ENCODE measurements around the gene GALM.
"Not testable (repeated sequence)": the region's sequence is repeated elsewhere in the genome, so short reads cannot be mapped to it uniquely, and the experiment has no call there.

Gene GALM

GRCh38 chr2:38682620-38683019, 16.7 kb downstream of the GALM start:
- not testable (repeated sequence) for DNase-seq

- no peak for DNase-seq
These were observed 17.9 kb downstream of the GALM start for GRCh38 chr2:38683766-38684165.

DNA sequence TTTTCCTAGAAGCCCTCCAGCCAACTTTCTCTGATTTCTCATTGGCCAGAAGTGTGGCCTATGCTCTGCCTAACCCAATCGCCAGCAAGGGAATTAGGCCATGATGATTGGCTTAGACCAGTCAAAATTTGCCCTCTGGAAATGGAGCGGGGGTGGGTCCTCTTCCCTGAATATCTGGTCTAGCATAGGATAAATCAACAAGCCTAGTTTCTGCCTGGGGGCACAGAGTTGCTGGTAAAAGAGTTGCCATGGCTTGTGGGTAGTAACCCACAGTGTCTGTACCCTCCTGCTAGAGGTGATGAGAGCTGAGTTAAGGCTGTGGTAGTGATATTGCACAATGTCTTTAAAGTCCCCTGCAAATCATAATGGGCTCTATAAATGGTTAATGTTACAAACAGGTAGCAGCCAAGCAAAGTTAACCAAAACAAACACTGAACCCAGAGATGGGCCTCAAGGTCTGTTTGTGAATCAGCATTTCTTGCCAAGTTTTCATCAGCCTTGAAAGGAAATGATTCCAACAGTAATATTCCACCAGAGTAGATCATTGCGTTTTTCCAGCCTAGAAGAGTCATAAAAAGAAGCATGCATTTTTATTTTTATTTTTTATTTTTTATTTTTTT, 19.3 kb downstream of the GALM start:
- DNase-seq: no peak

GRCh38 chr2:38690499-38691420, 24.8 kb downstream of the GALM start:
- peak in 1 of 2 donors; percentile 22 for DNase-seq

DNA sequence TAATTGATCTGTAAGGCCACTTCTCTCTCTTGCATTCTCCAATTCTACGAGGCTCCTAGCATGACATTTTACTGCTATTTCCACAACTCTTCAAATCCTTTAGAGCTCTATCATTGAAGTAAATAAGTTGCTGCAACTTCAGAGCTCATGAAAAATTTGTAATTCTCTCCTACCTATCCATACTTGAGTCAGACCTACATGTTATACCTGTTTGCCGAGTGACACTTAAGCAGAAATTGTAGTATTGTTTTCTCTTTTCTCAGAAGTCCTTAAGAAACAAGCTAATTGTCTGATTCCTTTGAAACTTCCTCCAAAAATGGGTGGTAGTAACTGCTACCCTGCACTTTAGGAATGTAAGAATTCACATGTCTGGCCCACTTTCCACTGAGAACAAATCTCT, 26.1 kb downstream of the GALM start:
- DNase-seq: no peak

DNA sequence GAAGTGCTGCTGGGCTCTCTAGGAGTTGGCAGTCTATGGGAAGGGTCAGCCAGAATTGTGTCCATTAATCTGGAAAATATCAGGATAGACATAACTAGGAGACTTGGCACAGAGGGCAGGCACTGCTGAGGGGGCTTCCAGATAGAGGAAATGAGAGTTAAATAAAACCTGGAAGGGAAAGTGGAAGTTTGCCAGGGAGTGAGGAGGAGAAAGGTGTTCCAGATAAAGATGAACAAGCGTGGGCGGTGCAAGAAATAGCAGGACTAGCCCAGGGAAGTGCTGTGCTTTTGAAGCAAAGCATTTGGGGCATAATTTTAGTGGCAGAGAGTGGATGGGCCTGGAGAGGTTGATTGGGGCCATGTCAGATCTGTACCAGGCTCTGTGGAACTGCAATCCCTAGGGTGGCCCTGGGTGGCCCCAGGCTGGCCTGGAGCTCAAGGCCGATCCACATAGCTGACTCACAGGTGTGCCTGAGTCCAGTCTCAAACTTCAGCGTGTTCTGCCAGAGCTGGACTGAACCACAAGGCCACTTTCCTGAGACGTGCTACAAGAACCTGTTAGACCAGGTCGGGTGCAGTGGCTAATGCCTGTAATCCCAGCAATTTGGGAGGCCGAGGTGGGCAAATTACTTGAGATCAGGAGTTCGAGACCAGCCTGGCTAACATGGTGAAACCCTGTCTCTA, 26.9 kb downstream of the GALM start:
- no peak for DNase-seq

DNA sequence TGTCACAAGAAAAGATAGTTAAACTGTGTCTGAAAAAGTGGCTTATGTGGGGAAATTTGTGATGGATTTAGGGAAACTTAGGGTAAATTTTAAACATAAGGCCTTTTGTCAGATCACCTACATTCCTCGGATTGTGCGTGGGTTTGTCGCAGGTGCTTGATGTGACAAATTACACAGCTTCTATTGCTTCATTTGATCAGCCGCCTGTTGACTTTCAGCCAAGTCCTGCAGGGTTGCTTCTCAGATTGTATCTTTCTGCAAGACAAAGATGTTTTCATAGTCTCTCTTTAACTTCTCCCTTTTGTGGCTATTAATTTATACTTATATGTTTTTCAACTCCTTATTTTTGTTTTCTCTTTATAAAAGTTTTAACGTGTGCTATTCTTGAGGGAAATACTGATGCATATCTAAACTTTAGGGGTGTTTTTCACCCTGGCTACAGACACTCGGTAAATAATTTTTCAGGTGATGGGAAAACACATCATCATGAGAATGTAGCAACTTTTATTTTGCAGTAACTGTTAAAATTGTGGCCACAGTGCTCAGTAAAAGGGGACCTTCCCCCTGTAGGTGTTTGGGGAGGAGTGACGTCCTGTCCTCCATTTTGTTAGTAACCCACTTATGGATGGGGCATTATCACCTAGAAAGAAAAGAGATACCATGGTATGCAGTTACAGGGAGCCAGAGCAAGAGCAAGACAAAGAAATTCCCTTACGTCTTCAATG, 31.4 kb downstream of the GALM start:
- DNase-seq: no peak

DNA sequence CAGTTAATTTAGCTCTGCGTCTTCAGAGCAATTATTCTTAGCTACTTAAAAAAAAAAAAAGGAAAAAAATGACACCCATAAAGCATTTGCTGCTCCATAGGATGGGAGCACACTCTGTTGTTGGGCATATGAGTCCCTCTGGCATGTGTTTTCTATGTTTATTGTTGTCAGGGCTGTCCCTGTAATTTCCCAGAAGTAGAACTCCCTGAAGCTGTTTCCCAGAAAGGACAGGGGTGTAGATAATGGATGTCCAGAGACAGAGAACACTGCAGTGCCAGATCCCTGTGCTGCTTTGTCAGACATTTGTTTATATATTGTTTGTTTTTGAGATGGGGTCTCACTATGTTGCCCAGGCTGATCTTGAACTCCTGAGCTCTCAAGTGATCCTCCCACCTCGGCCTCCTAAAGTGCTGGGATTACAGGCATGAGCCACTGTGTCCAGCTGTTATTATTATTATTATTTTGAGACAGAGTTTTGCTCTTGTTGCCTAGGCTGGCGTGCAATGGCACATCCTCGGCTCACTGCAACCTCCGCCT, 32.6 kb downstream of the GALM start:
- no peak for DNase-seq

- no peak for DNase-seq
These were observed 34.3 kb downstream of the GALM start for GRCh38 chr2:38700113-38700785.

- no peak for DNase-seq
These were observed 35.1 kb downstream of the GALM start for GRCh38 chr2:38700881-38701458.

GRCh38 chr2:38701542-38701941, 35.6 kb downstream of the GALM start:
- no peak for DNase-seq

DNA sequence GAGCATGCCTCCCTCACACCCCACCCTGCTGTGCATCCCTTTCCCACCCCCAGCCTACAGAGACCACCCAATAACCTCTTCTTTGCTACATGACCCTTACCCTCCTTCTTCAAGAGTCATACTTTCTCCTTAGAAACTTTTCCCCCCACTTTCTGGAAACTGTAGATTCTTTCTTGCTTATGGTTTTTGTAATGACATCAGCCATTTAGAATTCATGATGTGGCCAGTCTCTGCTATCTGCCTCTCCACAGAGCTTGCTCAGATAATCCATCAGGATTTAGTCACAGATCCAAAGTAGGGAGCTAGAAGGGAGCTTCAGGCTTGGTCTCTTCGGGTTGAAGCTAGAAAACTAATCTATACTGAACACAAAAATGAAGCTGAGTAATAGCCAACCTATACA, 36.5 kb downstream of the GALM start:
- no peak for DNase-seq

DNA sequence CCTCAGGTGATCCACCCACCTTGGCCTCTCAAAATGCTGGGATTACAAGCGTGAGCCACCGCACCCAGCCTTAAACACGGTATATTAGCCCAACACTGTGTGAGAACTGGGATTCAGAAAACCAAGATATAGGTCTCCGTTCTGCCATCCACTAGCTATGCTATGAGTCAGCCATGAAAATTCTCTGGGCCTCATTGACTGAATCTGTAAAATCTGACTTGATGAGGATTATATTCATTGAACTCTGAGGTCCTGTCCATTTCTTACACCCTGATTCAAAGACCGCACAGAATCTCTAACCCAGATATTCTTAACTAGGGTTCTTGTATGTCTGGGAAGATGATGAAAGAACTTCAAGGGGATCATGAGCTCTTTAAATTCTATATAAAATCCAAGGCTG, 37.4 kb downstream of the GALM start:
- DNase-seq: not testable (repeated sequence)

- no peak for DNase-seq
These were observed 38.8 kb downstream of the GALM start for GRCh38 chr2:38704664-38705063.

DNA sequence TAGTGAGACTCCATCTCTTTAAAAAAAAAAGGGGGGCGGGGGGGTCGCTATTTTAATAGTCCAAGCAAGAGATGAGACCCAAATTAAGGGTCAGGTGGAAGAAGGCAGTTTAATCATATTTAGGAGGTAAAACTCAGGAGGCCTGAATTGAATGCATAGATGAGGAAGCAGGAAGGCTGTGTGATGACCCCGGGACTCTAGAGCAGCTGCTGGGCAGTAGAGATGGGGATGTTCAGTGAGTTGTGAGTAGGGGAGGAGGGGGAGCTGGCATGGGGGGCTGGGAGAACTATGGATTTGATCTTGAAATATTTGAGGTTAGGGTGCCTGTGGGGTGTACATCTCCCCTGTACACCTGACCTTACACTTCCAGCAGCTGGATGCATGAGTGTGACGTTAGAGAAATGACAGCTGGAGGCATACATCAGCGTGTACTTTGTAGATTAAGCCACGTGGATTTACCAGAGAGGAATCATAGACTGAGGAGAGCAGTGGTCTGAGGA, 41.0 kb downstream of the GALM start:
- no peak for DNase-seq

- DNase-seq: not testable (repeated sequence)
These were observed 42.6 kb downstream of the GALM start for GRCh38 chr2:38708491-38708890.

GRCh38 chr2:38708900-38709566, 43.1 kb downstream of the GALM start:
- no peak for DNase-seq

- no peak for DNase-seq
These were observed 43.8 kb downstream of the GALM start for GRCh38 chr2:38709567-38710194.

DNA sequence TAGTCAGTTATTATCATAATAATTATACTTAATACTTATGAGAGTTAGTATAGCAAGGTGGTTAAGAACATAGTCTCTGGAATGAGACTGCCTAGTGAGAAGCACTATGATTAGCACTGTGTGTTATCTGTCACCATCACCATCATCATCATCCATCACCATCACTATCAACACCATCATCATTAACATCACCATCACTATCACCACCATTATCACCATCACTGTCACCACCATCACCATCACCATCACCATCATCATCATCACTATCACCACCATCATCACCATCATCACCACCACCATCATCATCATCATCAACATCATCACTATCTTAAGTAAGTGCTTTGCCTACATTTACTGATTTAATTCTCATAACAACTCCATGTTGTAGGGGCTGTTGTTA, 45.6 kb downstream of the GALM start:
- no peak for DNase-seq

- no peak for DNase-seq
These were observed 46.5 kb downstream of the GALM start for GRCh38 chr2:38712413-38712812.

DNA sequence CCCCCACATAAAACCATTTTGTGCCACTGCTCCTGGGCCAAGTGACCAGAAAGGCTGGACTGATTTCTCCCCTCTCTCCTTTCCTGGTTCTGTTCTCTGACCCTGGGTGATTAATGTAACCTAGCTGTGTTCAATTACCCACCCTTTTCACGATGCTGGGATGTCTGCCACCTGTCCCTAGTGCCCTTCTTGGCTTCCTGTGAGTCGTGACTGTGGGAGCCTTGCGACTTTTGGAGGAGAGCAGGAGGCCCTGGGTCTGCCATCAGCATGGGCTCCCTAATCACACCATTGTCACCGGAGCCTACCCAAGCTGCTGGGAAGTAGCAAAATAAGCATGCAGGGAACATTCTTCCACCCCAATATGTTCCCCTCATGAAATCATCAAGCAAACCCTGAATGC, 47.0 kb downstream of the GALM start:
- DNase-seq: no peak

Data from inflammatory macrophage treated with lipopolysaccharide for 1 hour (primary cell).